CD1c-positive myeloid dendritic cell (primary cell): ENCODE measurements around the gene PTCD1.
"Not testable (repeated sequence)": the region's sequence is repeated elsewhere in the genome, so short reads cannot be mapped to it uniquely, and the experiment has no call there.

Source experiments
- DNase-seq: peaks from one replicate; pipeline ENCODE4 v3.0.0-alpha.2; 2016; ENCODE audit errors: extremely low spot score

The PTCD1 gene

DNA sequence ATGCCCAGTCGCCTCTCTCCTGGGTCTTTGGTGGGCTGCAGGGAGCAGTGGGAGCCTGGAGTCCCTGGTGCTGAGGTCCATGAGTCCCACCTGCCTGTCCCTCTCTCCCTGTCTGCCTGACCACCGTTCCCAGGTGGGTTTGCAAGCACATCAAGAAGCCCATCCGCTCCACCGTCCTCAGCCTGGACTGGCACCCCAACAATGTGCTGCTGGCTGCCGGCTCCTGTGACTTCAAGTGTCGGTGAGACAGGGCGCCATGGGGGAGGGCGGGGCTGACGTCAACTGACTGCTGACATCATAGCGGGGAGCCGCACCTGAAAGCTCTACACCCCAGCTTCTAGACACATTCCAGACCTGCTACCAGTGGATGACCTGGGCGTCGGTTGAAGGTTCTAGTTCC is 48.8 kb downstream of the PTCD1 start:
- DNase-seq, result no peak

DNA sequence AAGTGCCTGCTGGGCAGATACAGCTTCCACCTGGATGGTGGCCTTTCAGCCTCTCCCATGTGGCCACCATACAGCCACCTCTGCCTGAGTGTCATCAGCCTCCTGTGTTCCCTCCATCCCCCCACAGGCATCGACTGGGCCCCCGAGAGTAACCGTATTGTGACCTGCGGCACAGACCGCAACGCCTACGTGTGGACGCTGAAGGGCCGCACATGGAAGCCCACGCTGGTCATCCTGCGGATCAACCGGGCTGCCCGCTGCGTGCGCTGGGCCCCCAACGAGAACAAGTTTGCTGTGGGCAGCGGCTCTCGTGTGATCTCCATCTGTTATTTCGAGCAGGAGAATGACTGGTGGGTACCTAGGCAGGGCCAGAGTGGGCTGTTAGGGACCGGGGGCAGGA is 50.7 kb downstream of the PTCD1 start:
- no peak for DNase-seq

DNA sequence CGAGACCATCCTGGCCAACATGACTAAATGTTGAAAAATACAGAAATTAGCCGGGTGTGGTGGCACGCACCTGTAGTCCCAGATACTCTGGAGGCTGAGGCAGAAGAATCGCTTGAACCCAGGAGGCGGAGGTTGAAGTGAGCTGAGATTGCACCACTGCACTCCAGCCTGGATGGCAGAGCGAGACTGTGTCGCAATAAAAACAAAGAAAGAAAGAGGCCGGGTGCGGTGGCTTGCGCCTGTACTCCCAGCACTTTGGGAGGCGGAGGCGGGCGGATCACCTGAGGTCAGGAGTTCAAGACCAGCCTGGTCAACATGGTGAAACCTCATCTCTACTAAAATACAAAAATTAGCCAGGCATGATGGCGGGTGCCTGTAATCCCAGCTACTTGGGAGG is 51.4 kb downstream of the PTCD1 start:
- not testable (repeated sequence) for DNase-seq

DNA sequence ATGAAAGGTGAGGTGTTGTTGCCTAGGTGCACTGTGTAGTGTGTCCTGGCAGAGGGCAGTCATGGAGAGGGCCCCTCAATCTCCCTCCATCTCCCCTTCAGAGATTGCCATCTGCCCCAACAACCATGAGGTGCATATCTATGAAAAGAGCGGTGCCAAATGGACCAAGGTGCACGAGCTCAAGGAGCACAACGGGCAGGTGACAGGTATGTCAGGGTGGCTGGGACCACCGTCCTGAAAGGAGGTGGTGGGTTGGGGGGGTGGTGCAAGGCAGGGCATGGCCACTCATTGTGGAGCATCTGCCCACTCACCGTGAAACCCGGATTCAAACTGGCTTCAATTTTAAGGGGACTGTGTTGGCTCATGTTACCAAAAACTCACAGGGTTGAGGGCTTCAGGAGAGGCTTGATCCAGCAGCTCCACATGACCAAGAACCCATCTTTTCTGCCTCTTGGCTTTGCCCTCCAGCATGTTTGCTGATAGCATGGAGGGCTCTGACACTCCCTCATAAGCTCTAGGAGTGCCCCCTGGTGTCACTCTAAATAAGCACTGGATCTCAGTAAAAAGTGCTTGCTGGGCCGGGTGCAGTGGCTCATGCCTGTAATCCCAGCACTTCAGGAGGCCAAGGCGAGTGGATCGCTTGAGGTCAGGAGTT is 51.9 kb downstream of the PTCD1 start:
- DNase-seq, result peak; percentile 52

DNA sequence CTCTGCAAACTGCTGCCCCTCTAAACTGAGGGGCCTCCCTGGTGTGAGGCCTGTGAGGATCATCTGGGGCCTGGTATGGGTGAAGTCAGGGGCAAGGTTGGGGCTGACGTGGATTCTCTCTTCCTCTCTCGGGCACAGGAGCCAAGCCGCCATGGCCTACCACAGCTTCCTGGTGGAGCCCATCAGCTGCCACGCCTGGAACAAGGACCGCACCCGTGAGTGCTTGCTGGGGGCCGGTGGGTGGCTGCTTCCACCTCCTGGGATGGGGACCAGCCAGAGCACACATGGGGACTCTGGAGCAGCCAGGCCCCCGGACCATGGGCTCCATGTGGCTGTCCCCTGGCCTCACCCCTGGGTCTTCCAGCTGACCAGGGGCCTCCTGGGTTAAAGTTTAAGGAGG is 53.0 kb downstream of the PTCD1 start:
- peak; percentile 47 for DNase-seq

DNA sequence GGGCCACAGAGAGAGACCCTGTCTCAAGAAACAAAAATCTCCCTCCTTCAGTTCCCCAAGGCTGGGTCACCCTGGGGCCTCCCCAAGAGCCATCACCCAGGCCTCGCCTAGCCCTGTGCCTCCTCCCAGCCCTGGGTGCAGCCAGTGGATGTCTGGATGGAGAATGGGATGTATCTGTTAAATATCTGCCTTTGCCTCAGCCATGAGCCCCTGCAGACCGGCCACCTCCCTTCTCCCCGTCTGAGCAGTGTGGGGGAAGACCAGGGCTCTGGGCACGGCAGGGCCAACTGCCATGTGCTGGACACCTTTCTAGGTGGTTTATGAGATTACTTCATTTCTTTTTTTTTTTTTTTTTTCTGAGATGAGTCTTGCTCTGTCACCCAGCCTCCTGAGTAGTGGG is 54.1 kb downstream of the PTCD1 start:
- DNase-seq, result no peak

DNA sequence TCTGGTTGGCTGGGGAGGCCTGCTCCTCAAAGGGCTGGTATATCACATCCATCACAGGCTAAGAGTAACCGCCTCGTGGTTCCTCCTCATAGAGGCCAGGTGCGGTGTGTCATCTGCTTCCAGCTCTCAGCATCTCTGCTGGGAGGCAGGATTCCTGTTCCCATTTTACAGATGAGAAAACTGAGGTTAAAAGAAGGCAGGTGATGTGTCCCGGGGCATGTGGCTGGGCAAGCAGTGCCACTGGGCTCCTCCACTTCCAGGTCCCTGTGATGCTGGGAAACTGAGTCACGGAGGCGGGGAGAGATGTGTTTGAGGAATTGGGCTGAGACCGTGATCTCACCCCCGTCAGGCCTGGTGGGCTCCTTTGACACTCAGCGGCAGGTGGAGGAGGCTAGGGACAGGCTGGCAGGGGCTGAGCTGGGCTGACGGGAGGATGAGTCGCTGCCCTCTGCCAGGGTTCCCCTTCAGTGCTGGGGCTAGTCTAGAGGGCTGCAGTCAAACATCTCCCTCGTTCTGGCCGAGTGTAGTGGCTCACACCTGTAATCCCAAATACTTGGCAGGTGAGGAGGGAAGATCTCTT is 54.7 kb downstream of the PTCD1 start:
- no peak for DNase-seq

DNA sequence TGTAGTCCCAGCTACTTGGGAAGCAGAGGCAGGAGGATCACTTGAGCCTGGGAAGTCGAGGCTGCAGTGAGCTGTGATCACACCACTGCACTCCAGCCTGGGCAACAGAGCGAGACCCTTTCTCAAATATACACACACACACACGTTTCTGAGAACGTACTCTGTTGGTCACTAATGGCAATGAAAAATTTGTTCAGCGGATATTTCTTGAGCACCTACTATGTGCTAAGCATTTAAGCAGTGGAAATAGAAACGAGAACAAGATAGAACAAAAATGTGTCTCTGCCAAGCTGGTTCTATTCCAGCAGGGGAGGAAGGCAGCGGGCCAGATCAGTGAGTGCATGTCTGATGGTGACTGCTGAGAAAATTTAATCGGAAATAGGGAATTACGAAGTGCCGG is 55.4 kb downstream of the PTCD1 start:
- no peak for DNase-seq

DNA sequence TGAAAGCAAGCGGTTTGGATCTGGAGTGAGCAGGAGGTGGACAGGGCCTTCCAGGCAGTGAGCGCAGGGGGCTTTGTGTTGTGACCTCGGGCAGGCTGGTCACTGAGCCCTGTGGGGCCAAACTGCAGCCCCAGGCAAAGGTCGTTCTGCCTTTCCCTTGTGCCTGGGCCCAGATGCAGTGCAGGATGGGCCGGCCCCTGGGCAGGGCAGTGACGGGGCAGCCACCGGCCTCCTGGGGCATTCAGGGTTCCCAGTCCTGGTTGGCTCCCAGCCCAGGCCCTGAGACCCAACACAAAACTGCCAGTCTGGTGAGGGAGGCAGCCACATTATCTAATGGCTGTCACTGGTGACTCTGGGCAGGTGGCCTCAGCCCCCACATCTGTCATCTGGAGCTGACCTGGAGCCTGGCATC is 56.9 kb downstream of the PTCD1 start:
- no peak for DNase-seq

DNA sequence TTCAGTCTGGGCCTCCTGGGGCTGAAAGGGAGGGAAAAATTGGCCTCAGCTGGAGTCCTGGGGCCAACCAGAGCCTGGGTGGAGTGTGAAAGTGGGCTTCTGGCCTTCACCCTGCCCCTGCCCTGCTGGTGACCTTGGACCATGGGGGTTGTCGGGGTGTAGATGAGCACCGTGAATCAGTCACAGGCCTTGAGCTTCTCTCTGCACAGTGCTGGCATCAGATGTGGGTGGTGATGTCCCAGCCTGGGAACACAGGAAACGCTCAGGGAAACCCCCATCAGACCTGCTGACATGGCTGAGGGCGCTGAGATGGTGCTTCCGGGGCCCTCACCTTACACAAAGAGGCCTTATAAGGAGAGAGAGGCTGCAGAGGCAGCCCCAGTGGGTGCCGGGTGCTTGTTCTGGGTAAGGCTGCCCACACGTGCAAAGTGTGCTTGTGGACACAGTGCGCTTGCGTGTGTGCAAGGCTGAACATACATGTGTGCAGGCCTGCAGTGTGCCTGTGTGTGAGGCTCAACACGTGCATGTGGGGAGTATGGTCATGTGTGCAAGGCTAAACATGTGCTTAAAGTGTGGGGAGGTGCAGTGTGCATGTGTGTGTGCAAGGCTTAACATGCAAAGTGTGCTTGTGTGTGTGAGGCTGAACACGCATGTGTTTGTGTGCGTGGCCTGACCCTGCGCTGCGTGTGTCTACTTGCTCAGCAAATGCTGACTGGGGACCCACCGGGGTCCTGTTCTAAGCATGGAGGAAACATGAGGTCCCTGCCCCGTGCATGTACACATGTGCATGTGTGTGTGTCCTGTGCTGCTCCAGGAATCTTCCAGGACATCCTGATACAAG is 57.6 kb downstream of the PTCD1 start:
- peak; percentile 91 for DNase-seq

DNA sequence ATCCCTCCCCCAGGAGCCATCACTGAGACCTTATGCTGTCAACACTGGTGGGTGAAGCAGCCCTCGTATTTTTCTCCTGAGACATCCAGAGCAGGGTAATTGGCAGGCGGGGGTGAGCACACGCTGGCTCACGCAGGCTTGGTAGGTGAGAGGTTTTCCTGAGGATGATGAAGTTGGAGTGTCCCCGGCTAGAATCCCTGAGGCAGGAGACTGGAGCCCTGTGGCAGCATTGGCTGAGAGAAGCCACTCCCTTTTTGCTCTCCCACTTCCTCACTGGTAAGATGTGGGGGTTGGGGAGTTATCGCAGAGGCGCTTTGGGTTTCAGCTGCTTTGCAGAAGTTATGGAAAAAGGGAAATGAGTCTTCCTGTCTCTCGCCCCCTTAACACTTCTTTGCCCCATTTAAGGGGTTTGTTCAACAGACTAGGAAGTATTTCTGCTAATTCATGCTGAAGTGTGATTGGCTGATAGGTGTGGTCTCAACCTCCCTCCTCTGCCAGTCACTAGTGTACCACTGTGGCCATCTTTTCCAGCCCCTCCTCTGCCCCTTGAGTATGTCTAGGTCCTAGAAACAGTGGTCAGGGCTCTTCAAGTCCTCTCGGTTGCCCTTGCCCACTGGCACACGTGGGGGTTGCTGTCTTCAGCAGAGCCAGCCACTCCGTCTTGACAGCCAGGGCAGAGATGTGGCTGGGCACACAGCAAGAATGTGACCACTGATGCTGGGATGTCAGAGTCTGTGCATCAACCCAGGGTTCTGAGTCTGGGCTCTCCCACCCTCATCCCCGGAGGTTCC is 58.4 kb downstream of the PTCD1 start:
- peak; percentile 96 for DNase-seq

DNA sequence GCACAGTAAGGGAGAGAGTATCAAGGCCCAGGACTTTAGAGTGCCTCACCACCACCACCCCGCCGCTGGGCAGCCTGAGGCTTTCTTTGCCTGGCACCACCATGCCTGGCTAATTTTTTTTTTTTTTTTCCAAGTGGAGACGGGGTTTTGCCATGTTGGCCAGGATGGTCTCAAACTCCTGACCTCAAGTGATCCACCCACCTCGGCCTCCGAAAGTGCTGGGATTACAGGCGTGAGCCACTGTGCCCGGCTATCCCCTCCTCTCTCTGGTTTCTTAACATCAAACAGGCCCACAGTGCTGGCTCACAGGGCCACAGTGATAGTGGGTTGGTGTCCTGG is 58.9 kb downstream of the PTCD1 start:
- DNase-seq, result not testable (repeated sequence)

DNA sequence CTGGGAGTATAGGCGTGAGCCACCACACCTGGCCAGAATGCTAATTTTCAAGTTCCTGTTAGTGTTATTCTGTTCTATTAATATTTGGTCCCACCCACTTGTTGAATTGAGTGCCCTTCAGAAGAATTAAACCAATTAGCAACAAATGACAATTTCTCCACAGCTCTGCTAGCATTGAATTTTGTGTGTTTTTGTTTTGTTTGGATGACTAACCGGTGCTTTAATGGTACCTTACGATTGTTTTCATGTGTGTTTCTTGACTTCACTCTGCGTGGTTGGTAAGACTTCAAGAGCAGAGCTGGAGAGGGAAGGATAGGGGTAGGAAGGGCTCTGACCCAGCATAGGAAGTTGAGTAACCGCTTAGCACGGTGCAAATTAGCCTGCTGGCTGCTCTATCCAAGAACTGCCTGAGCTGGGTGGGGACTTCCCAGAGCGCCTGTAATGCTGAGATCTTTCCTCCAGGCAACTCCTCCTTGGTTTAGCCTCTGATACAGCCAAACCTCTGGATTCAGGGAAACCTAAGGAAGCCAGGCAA is 59.5 kb downstream of the PTCD1 start:
- peak; percentile 91 for DNase-seq

DNA sequence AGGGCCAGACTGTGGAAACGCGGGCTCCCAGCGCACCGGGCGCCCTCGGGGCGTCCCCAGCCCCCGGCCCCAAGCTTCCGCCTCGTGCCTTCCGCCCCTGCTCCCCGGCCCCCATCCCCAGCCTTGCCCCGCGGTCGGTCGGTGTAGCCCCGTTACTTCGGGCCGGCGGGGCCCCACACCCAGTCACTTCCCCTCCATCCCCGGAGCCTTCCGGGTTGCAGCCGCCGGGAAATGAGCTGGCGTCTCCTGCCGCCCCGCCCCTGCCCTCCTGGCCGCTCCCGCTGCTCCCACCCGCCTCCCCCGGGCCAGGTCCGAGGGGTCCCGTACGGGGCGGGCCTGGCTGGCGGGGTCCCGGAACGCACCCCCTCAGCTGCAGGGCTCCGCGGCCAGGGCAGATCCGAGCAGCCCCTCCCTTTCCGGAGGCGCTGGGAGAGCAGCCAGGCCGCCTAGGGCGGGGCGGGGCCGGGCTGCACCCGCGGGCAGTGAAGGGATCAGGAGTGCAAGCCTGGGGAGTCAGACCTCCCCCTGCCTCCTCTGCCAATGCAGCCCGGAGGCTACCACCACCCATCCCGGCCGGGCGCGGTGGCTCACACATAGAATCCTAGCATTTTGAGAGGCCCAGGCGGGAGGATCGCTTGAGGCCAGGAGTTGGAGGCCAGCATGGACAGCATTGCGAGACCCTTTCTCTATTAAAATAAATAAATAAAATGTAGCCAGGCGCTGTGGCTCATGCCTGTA is 63.4 kb downstream of the PTCD1 start:
- DNase-seq, result peak; percentile 76

DNA sequence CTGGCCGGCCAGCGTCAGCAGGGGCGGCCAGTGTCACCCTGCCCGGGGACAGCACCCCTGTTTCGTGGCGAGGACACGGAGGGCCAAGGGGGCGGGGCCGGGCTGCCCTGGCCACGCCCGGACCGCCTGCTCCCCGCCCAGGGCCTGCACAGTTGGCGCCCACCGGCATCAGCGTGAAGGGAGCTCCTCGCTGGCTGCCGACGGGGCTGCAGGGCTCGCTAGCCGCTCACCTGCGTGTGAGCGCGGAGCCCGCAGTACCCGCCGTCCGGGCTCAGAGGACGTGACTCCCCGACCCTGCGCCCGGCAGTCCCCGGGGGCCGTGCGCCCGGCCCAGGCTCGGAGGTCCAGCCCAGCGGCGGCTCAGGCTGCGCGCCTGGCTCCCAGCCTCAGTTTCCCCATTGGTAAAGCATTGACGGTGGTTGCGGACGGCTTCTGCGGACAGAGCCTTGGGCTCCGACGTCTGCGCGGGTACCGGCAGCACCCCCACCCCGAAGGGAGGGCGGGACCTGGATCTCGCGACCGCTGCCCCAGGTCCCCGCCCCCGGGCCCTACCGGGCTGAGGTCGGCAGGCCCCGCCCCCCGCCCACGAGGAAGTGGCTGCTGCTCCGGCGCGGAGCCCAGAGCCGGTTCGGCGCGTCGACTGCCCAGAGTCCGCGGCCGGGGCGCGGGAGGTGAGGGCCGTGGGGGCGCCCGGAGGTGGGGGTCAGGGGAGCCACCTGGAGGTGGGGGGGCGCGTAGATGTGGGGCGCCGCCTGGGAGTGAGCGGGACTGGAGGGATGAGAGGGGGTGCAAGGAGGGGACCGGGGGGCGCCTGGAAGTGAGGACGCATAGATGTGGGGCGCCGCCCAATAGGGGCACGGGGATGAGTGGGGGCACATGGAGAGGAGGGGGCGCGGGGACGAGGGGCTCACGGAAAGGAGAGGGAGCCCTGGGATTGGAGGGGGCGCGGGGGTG is 64.2 kb downstream of the PTCD1 start, which contains the start of gene ARPC1B:
Gene ARPC1B, plus strand, starts transcription at position 620 of the 954 bp plus-strand sequence. CDS start 10,985 bp downstream, outside the sequence.
- peak; percentile 94 for DNase-seq

DNA sequence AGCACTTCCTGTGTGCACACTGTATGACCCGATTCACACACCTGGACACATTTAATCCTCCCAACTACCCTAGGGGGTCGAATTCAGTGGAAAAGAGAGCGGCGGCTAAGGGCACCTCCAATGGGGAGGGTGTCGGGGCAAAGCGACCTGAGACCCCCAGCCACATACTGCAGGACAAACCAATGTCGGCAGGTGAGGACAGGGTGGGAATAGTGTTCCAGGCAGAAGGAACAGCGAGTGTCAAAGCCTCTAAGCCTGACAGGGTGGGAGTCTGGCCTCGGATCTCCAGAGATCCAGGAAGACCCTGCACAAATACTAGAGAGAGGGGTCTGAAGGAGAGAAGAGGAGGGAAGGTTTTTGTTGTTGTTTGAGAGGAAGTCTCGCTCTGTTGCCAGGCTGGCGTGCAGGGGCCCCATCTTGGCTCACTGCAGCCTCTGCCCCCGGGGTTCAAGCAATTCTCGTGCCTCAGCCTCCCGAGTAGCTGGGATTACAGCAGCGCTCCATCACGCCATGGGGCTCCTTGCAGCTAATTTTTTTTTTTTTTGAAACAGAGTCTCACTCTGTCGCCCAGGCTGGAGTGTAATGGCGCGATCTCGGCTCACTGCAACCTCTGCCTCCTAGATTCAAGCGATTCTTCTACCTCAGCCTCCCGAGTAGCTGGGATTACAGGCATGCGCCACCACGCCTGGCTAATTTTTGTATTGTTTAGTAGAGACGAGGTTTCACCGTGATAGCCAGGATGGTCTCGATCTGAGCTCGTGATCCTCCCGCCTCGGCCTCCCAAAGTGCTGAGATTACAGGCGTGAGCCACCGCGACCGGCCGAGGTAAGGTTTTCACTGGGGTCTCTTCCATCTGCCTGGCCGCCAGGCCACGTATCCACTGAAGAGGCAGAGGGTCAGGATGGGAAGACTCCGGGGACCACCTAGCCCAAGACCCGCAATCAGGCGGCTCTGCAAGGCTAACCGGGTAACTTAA is 65.2 kb downstream of the PTCD1 start:
- DNase-seq, result no peak

DNA sequence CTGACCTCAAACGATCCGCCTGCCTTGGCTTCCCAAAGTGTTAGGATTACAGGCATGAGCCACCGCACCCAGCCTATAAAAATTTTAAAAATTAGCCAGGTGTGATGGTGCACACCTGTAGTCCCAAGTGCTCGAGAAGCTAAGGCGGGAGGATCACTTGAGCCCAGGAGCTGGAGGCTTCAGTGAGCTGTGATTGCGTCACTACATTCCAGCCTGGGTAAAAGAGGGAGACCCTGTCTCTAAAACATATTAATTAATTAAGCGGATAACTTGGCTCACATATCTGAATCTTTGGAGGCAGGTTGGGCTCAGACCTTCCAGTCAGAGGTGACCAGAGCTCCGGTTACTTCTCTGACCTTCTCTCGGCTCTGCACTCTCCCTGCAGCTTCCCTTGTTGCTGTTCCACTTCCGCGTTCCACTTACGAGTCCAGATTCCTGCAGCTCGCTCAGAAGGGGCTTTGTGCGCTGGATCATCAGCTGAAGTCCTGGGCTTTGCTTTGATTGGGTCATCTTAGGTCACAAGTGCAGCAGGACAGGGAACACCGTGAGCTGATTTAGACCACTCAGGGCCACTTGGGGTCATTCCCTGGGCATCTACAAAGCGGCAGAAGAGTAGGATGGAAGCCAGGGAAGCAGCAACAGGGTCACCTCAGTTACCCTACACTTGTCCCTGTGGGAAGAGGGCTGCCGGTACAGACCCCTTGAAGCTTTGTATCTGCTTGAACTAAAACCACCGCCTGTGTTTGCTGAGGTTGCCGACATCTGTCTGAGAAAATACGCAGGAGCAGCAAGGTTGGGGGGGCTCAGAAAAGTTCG is 66.1 kb downstream of the PTCD1 start:
- DNase-seq, result peak; percentile 45

DNA sequence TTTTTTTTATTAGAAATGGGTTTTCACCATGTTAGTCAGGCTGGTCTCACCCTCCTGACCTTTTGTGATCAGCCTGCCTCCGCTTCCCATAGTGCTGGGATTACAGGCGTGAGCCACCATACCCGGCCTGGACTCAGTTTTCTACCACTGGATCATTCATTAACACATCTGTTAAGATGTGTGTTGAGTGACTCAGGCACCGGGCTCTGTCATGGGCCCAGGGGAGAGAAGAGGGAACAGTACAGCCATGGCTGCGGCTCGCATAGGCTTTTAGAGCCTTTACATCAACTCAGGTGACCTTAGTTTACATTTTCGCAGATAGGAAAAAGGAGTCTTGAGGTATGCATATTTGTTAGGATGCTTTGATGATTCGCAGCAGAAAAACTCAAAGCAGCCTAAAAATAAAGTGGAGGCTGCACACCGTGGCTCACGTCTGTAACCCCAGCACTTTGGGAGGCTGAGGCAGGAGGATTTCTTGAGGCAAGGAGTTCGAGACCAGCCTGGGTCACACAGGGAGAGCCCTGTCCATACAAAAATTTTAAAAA is 67.2 kb downstream of the PTCD1 start:
- no peak for DNase-seq
